ENCODE results near the gene CHRNA4. TPM values are rescaled to one million over a fixed set of nuclear protein-coding genes. Genes with fewer than 3 reads are reported as not detected.

The CHRNA4 gene
- 0.16 TPM for total RNA-seq
- long read RNA-seq, result 0 reads

DNA sequence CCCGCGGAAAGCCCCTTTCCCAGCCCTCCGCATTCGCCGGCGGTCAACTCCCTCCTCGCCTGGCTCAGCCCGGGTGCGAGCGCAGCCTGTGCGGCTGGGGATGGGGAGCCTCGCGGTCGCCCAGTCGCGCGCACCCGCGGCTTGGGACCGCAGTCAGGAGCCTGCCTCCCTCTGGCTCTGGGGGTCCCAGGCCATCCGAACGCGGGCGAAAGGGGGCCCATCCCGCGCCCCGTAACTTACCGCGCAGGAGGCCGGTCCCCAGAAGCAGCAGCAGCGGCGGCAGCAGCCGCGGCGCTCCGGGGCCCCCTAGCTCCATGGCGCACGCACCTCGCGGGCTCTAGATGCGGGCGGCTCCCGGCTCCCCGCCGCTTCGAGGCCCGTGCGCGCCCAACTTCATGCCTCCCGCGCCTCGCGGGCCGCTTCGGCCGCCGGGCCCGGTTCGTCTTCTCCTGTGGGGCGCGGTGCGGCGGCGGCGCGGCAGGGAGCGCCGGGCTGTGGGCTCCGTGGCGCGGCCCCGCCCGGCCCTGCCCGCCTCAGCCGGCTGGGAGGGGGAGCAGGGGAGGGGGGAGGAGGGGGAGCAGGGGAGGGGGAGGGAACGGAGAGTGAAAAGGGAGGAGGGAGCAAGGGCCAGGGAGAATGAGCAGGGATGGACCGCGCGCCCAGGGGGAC lies at the start of gene CHRNA4:
CHRNA4 (minus strand) TSS at position 500 of the 669 bp plus-strand sequence; CDS start at position 316, 184 bp downstream.
- no peak for DNase-seq (ENCODE audit: low spot score)
- intact Hi-C loops (cut with DNase I), result no loop called here

DNA sequence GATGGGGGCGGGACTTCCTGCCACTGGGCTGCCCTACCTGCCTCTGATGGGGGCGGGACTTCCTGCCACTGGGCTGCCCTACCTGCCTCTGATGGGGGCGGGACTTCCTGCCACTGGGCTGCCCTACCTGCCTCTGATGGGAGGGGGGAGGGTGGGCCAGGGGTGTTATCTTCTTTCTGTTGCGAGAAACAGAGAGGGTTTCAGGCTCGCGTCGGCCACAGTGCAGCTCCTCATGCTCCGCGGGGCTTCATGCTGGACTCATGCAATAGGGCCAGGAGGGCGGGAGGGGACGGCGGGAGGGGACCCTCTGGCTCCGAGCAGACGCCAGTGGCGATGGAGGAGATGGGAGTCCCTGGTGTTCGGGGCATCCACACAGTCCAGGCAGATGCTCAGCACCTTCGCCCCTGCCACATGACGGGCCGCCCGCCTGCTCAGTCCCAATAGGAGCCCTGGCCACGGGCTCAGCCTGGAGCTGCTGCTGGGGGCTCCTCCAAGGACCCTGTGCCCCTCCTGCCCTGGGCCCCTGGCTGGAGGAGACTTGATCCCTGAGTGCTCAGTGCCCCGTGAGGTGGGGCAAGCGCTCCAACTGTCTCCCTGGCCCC lies 48.8 kb upstream of the CHRNA4 start:
- intact Hi-C loops (cut with DNase I), result no loop called here
- no peak for DNase-seq (ENCODE audit: low spot score)

DNA sequence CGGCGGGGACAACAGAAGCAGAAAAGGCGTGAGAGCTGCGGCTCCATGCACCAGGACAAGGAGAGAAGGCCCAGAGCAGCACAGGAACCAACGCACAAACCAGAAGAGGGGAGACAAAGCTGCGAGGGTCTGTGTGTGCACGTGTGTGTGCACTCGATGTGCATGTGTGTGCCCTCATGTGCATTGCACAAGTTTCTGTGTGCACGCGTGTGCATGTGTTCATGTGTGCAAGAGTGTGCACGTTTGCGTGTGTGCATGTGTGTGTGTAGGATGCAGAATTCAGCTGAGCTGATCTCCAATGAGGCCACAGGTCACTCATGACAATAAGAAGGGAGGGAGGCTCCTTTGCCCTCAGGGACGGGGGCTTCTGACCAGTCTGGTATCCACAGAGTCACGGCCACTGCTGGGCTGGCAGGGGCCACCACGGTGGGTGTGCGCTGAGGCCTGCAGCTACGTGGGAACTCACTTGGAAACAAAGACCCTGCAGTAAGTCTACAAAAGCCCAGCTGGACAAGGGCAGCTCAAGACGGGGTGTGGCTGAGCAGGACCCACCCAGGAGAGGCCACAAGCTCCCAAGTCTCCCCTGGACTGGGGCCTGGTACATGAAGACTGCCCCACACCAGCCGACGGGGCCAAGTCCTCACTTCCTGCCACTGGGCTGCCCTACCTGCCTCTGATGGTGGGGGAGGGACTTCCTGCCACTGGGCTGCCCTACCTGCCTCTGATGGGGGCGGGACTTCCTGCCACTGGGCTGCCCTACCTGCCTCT lies 48.1 kb upstream of the CHRNA4 start:
- no peak for DNase-seq (ENCODE audit: low spot score)
- intact Hi-C loops (cut with DNase I), result no loop called here

DNA sequence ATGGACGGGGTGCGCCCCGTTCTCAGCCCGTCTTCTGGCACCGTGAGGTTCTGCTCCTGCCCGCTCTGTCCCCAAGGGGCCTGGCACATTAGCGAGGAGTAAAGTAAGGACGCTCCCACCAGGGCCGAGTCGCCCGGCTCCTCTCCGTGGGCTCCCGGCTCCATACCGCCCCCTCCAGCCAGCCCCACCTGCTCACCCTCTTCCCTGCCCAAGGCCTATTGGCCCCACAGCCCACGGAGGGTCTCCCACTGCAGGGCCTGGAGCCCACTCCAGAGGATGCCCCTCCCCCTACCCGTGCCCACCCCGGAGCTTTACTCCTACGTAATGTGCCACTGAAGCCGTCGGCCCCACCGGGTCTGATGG lies 47.5 kb upstream of the CHRNA4 start:
- intact Hi-C loops (cut with DNase I), result no loop called here
- DNase-seq (ENCODE audit: low spot score), result no peak

DNA sequence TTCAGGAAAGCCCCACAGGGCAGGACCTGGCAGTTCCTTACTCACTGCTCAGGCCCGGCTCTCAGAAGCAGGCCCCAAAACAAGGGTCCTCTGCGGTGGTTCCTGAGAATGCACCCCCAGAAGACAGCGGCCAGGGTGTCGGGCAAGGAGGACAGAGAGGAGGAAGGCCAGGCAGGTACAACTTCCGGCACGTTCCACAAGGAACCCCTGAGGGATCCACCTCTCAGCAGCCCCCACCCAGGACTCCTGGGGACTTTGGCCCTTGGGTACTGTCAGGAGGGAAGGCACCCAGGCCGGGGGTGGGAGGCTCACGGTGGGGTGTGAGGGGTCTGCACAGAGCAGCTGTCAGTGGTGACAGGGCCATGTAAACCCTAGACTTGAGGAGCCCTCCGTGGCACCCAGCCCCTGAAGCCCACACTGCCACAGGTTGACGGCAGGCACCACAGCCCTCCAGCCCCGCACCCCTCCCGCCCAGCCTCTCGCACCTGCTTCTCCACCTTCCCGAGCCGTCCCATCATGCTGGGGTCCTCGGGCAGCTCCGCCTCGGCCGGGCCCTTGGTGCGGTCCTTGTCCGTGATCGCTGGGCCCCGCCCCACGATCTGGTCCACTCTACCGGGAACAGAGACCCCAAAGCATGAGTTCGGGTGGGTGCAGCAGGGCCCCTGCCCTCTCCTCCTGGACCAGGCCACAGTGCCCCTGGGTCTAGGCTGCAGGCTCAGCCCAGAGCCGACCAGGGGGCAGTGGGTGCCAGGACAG lies 47.0 kb upstream of the CHRNA4 start:
- intact Hi-C loops (cut with DNase I), result no loop called here
- DNase-seq (ENCODE audit: low spot score), result no peak

DNA sequence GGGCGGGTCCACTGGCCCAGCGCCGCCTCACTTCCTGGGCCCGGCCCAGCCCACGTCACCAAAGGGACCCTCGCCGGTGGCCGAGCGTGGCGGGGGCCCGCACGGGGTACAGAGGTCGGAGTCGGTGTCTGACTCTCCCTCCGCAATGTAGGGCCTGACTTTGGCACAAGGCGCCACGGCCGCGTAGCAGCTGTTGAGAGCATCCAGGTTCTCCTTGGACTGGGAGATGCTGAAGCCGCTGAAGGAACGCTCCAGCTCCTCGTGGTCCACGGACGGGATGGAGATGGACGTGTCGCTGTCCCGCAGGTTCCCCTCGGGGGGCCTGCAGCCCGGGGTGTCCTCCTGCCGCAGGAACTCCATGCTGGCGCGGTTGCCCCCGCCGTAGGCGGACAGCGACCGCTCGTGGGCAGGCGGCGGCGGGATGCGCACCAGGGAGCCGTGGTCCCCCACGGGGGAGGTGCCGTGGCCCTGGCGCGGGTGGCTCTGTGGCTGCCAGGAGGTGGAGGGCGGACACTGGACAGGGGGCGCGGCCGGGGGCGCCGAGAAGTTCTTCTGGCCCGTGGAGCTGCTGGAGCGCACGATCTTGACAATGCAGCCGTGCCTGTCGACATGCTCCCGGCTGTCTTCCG lies 45.6 kb upstream of the CHRNA4 start:
- intact Hi-C loops (cut with DNase I), result no loop called here
- DNase-seq (ENCODE audit: low spot score), result no peak

DNA sequence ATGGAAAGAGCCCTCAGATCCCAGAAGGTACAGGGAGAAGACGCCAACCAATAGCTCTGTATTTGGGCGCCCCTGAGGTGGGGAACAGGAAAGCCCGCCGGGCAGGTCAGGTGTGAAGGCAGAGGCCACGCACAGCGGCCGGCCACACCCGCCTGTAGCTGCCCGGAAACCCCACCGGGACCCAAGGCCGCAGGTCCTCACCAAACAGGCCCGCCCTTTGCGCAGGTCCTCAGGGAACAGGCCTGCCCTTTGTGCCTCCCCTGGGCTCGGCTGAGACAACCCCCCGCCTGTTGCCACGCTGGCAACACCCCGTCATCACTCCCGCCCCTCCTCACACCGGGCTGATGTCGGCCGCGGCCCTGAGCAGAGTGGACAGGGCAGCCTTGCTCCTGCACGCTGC lies 44.9 kb upstream of the CHRNA4 start:
- intact Hi-C loops (cut with DNase I), result no loop called here
- no peak for DNase-seq (ENCODE audit: low spot score)

DNA sequence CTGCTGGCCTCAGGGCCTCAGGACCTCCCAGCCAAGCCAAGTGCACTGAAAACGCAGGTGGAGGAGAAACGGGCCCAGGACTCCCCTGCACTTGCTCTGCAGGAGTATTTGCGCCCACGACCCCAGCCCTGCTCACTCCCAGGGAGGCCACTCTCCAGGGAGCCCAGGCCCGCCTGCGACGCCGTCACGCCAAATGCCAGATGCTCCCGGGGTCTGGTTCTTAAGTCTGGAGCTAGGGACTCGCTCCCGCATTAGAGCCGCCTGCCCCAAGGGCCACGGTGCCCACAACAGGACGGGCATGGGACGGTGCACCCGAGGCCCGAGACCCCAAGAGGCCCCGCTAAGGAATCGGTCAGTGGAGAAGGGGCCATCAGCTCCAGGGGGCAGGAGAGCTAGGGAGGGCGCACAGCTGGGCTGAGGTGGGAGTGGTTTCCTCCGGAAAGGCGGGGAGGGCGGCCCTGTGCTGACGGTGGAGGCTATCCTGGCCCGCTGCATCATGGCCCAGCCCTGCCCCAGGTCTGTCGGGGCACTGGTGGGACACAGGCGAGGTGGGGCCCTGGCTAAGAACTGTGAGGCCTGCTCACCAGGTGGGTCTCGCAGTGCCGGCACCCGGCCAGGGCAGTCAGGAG lies 44.1 kb upstream of the CHRNA4 start:
- DNase-seq (ENCODE audit: low spot score), result no peak
- intact Hi-C loops (cut with DNase I), result no loop called here

DNA sequence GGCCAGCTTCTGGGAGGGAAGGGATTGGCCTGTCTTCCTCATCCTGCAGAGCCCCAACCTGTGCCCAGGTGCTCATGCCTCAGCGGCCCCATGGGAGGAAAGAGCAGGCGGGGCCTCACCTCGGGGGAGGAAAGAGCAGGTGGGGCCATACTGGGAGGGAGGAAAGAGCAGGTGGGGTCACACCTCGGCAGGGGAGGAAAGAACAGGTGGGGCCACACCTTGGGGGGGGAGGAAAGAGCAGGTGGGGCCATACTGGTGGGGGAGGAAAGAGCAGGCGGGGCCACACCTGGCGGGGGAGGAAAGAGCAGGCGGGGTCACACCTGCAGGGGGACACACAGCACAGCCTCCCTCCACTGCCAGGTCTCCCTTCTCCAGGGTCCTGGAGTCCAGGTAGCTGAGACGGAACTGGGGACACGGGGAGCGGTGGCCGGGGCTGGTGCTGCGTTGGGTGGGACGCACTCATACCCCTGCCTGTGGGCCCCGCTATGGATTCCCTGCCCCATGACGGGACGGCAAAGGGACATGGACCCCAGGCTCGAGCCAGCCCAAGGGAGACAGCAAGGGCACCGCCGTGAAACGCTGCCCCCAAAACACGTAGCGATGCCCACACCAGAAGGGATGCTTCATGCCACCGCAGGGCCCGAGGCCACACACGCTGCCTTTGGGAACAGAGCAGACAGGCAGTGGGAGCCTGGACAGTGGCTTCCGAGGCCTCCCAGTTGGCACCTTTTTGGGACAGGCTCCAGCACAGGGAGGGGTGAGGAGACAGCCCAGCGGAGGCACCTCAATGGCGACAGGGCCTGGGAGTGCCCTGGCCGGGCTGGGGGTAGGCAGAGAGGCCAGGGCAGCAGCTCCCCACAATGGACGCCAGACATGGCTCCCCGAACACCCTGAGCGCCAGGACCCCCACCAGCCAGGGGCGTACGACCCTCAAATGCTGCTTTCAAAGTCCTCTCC lies 43.3 kb upstream of the CHRNA4 start:
- intact Hi-C loops (cut with DNase I), result no loop called here
- DNase-seq (ENCODE audit: low spot score), result no peak

DNA sequence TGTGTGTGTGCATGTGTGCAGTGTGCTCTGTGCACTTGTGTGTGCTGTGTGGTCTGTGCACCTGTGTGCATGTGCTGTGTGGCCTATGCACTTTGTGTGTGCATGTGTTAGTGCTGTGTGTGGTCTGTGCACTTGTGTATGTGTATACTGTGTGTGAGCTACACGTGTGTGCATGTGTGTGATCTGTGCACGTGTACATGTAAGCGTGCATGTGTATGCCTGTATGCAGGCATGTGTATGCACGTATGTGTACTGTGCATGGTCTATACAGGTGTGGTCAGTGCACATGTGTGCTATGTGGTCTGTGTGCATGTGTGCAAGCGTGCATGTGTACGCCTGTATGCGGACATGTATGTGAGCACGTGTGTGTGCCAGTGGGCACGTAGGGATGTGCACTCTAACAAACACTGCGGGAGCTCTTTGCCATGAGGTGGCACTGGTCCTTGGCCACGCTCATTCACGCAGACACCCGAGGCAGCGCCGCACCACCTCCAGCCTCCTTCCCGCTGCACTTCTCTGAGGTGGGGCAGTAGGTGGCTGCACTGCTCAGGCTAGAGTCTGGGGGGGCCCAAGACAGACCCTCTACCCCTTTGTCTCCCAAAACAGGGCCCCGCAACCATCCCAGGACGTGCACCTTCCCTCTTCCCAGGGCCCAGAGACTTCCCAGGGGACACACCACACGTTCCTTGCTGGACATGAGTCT lies 42.4 kb upstream of the CHRNA4 start:
- intact Hi-C loops (cut with DNase I), result no loop called here
- DNase-seq (ENCODE audit: low spot score), result no peak

DNA sequence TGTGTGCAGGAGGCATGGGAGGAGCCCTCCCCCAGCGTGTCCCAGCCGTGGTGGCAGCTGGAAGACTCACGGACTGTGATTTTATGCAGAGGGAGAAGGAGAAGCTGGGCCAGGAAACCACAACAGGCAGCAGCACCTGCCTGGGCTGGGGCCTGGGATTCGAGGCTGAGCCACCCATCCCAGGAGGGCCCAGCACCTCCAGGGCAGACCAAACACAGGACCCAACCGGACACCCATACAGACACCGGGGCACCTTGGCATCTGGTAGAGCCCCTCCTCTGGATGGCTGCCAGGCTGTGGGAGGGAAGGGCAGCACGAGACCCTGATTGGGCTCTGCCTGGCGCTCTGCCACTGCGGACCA lies 41.7 kb upstream of the CHRNA4 start:
- intact Hi-C loops (cut with DNase I), result no loop called here
- DNase-seq (ENCODE audit: low spot score), result no peak

DNA sequence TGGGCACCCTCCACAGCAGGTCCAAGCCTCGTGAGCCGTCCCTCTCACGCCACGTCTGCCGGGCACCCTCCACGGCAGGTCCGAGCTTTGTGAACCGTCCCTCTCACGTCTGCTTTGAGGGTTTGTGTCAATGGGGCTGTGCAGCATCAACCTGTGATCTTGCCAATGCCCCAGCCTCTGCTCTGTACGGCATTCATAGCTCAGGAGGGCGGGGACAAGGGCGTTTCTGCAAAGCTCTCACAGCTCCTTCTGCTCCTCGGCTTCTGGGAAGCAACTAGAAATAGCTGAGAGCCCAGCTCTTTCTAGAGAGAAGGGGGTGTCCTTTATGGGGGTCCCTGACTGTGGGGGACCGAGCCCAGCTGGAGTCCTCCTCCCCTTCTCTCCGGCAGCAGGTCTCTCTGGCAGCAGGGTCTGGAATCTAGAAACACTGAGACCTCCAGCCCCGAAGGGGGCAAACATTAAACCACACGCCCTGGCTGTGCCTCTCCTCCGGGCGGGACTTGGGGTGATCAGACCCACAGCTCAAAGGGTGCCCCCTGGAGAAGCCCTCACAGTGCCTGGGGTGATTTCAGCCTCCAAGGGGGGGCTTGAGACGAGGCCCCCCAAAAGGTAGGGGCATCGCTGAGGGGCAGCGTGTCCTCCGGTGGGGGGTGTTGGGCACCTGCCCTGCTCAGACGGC lies 41.2 kb upstream of the CHRNA4 start:
- DNase-seq (ENCODE audit: low spot score), result no peak
- intact Hi-C loops (cut with DNase I), result no loop called here

DNA sequence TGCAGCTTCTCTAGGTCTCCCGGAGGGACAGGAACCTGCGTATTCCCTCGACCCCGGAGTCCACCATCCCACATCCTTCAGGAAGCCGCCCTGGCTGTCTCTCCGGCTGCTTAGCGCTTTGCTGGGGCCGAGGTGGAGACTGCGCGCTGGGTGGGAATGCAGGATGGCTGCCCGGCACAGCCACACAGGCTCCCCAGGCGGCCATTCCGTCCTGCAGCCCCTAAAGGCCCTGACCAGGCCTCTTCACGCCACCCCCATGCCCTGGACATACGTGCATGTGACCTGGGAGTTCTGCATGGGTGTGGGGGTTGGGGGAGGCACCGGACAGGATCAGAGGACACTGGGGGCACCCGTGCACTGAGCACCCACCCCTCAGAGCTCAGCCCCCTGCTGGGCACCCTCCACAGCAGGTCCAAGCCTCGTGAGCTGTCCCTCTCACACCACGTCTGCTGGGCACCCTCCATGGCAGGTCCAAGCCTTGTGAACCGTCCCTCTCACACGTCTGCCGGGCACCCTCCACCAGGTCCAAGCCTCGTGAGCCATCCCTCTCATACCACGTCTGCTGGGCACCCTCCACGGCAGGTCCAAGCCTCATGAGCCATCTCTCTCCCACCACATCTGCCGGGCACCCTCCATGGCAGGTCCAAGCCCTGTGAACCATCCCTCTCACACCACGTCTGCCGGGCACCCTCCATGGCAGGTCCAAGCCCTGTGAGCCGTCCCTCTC lies 40.4 kb upstream of the CHRNA4 start:
- DNase-seq (ENCODE audit: low spot score), result no peak
- intact Hi-C loops (cut with DNase I), result no loop called here

DNA sequence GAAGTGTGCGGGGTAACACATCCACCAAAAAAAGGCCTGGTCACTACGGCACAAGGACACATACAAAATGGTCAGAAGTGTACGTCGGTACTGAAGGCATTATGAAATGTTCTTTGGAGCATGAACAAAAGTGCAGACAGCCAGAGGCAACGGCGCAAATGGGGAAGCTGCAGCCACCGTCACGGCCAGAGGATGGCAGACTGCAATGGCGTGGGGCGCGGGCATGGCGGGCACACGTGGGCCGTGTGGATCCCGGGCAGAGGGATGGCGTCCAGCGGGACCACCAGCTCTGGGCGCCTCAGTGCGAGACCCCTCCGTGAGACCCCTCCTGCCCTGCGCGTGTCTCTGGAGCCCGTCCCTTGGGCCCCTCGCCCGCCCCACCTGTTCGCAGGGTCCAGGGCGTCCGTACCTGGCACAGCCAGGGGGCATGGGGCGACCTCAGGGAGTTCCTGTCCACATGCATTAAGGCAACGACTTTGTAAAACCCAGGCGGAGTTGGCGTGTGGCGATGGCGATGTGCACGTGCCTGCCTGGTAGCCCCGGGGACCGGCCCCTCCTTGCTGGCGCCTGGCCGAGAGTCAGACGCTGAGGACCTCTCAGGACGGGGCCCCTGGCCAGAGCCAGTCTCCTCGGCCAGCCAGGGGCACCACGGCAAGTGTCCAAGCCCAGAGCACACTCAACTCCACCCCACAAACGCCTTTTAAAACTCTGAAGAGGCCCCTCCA lies 39.5 kb upstream of the CHRNA4 start:
- intact Hi-C loops (cut with DNase I), result no loop called here
- no peak for DNase-seq (ENCODE audit: low spot score)

DNA sequence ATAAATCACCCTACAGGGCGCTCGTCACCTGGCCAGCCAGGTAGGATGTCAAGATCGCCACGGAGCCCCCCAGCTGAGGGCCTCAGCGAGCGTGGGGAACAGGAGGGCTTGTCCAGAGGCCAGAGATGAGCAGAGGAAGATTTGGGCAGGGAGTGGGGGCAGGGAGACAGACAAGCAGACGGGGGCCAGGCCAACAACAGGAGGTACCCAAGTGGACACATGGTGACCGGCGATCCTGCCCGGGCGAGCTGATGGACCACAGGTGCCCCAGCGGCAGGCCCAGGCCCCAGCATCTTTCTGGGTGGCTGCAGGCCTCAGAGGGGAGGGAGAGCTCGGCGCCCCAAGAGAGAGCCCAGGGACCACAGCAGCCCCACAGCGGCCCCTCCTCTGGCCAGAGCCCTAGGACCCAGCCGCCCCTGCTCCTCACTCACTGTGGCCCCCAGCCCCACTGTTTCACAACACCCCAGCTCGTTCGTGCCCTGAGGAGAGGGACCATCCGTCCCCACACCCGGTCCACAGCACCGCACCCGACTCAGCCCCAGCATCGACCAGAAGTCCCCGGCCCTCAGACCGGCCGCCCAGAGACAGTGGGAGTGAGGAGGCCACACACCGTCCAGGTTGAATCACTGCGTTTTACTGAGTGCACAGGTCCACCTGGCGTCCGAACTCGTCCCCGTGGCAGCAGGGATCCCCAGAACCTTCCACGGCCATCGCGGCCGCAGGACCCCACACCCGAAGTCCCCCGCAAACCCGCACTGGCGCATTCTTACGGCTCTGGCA lies 38.6 kb upstream of the CHRNA4 start:
- intact Hi-C loops (cut with DNase I), result no loop called here
- DNase-seq (ENCODE audit: low spot score), result no peak

All from cardiac septum (tissue), 1 donor.